ENCODE measurements around the gene HSH2D. TPM values are rescaled to one million over a fixed set of nuclear protein-coding genes. Genes with fewer than 3 reads are reported as not detected.
A peak's percentile ranks its signal among the peaks of the same experiment; 100 is the strongest.
"Not testable (repeated sequence)": the region's sequence is repeated elsewhere in the genome, so short reads cannot be mapped to it uniquely, and the experiment has no call there.

HSH2D gene
- total RNA-seq, 1 experiment from 2014 or later, result 10.9 TPM

- Histone ChIP-seq H3K27ac (no peak overlapping the region), H3K36me3 (ENCODE audit: low read depth) (peaks cover 57% of the 10 kb centered on the region), H4K20me1 (ENCODE audit: insufficient read depth) (no peaks in the 10 kb centered on the region)
These were observed 44.7 kb upstream of the HSH2D start for GRCh38 chr19:16098821-16099220.

GRCh38 chr19:16099314-16099965, 44.0 kb upstream of the HSH2D start:
- H3K4me3 ChIP-seq; H3K27ac ChIP-seq; H3K79me2 ChIP-seq (ENCODE audit: low read depth); H3K9me2 ChIP-seq (ENCODE audit: insufficient read depth); H3K4me2 ChIP-seq; H3K27me3 ChIP-seq (ENCODE audit: insufficient read depth, low read depth); H3K9me3 ChIP-seq (ENCODE audit: insufficient read depth, low read depth); DNase-seq; intact Hi-C loops (cut with micrococcal nuclease; ENCODE audit: unreplicated experiment); POLR2A ChIA-PET (ENCODE audit: unreplicated experiment); H4K20me1 ChIP-seq (ENCODE audit: insufficient read depth); H2AFZ ChIP-seq; CTCF ChIA-PET; BruUV-seq (replicated peaks): not testable (repeated sequence)
- Histone ChIP-seq H3K36me3 (ENCODE audit: low read depth) (peaks cover 55% of the 10 kb centered on the region), H3K4me1 (replicated peaks; ENCODE audit: insufficient read depth) (peaks cover 38% of the 10 kb centered on the region), H3F3A (ENCODE audit: insufficient read depth, low read depth) (peaks cover 85% of the 10 kb centered on the region)

More at GRCh38 chr19:16098821-16099220, 44.7 kb upstream of the HSH2D start:
- Histone ChIP-seq H3F3A (ENCODE audit: insufficient read depth, low read depth) (peaks cover 88% of the 10 kb centered on the region), H3K4me1 (replicated peaks; ENCODE audit: insufficient read depth) (peaks cover 44% of the 10 kb centered on the region), H3K4me3 (no peak overlapping the region), H3K9me2 (ENCODE audit: insufficient read depth) (no peaks in the 10 kb centered on the region), H3K9me3 (ENCODE audit: insufficient read depth, low read depth) (no peaks in the 10 kb centered on the region), H3K79me2 (ENCODE audit: low read depth) (peaks cover 9% of the 10 kb centered on the region; the same call in 1 of the 2 replicates), H2AFZ (no peak overlapping the region), H3K27me3 (ENCODE audit: insufficient read depth, low read depth) (no peaks in the 10 kb centered on the region), H3K4me2 (no peak overlapping the region)
- ChIA-PET POLR2A (ENCODE audit: unreplicated experiment) (no interaction called here), CTCF (no interaction called here)
- TF ChIP-seq EZH2 (IDR thresholded peaks at IDR 0.05; ENCODE audit: low read depth) (no peak), CTCF (conservative IDR thresholded peaks at IDR 0.05) (no peak)
- intact Hi-C loops (cut with micrococcal nuclease; ENCODE audit: unreplicated experiment), result no loop called here
- no peak for DNase-seq
- BruUV-seq (replicated peaks), result no TSS peak

DNA sequence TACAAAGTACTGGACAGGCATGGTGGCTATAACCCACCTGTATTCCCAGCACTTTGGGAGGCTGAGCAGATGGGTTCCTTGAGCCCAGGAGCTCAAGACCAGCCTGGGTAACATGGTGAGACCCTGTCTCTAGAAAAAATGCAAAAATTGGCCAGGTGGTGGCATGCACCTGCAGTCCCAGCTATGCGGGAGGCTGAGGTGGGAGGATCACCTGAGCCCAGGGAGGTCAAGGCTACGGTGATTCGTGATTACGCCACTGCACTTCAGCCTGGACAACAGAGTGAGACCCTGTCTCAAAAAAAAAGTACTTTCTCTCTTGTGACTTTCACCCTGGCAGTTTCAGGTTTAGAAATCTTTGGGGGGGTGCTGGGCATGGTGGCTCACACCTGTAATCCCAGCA, 43.0 kb upstream of the HSH2D start:
- no peaks in the 10 kb centered on the region for H4K20me1 ChIP-seq (ENCODE audit: insufficient read depth)
- H3K9me2 ChIP-seq (ENCODE audit: insufficient read depth), result no peaks in the 10 kb centered on the region
- H3K4me2 ChIP-seq, result no peak overlapping the region
- H3K27me3 ChIP-seq (ENCODE audit: insufficient read depth, low read depth), result no peaks in the 10 kb centered on the region
- ChIA-PET POLR2A (ENCODE audit: unreplicated experiment) (interaction anchor here (0.7 kb wide), 1 partner anchor 69 kb away, joined by 3 read pairs; no protein-coding TSS in a partner anchor), CTCF (no interaction called here)
- peaks cover 4% of the 10 kb centered on the region; the same call in 1 of the 2 replicates for H3K79me2 ChIP-seq (ENCODE audit: low read depth)
- no peak for DNase-seq
- BruUV-seq (replicated peaks), result no TSS peak
- no peaks in the 10 kb centered on the region for H3K9me3 ChIP-seq (ENCODE audit: insufficient read depth, low read depth)
- H3K36me3 ChIP-seq (ENCODE audit: low read depth), result peaks cover 44% of the 10 kb centered on the region
- peaks cover 83% of the 10 kb centered on the region for H3F3A ChIP-seq (ENCODE audit: insufficient read depth, low read depth)
- no peak overlapping the region for H3K4me3 ChIP-seq
- TF ChIP-seq EZH2 (IDR thresholded peaks at IDR 0.05; ENCODE audit: low read depth) (no peak), CTCF (conservative IDR thresholded peaks at IDR 0.05) (no peak)
- 0 out of 2 replicates have a peak overlapping the region, but pooled peaks have one; percentile 8 for H3K27ac ChIP-seq
- H3K4me1 ChIP-seq (replicated peaks; ENCODE audit: insufficient read depth), result peaks cover 32% of the 10 kb centered on the region
- intact Hi-C loops (cut with micrococcal nuclease; ENCODE audit: unreplicated experiment), result no loop called here
- H2AFZ ChIP-seq, result no peak overlapping the region

- DNase-seq, result no peak
- Histone ChIP-seq H3F3A (ENCODE audit: insufficient read depth, low read depth) (peaks cover 70% of the 10 kb centered on the region; the same call in 1 of the 2 replicates), H3K4me1 (replicated peaks; ENCODE audit: insufficient read depth) (no peaks in the 10 kb centered on the region), H3K4me2 (no peak overlapping the region), H3K4me3 (no peak overlapping the region), H3K79me2 (ENCODE audit: low read depth) (no peaks in the 10 kb centered on the region; the same call in 1 of the 2 replicates), H3K9me3 (ENCODE audit: insufficient read depth, low read depth) (no peaks in the 10 kb centered on the region), H3K27ac (no peak overlapping the region), H4K20me1 (ENCODE audit: insufficient read depth) (no peaks in the 10 kb centered on the region), H3K9me2 (ENCODE audit: insufficient read depth) (no peaks in the 10 kb centered on the region), H2AFZ (no peak overlapping the region), H3K36me3 (ENCODE audit: low read depth) (peaks cover 36% of the 10 kb centered on the region), H3K27me3 (ENCODE audit: insufficient read depth, low read depth) (no peaks in the 10 kb centered on the region)
- ChIA-PET POLR2A (ENCODE audit: unreplicated experiment) (no interaction called here), CTCF (no interaction called here)
- intact Hi-C loops (cut with micrococcal nuclease; ENCODE audit: unreplicated experiment), result no loop called here
- TF ChIP-seq CTCF (conservative IDR thresholded peaks at IDR 0.05), result no peak
- no peak for TF ChIP-seq EZH2 (IDR thresholded peaks at IDR 0.05; ENCODE audit: low read depth)
- BruUV-seq (replicated peaks), result no TSS peak
These were observed 38.8 kb upstream of the HSH2D start for GRCh38 chr19:16104722-16105121.

Measured in PC-9 (cell line).